Gastrocnemius medialis (tissue), 4 donors: ENCODE measurements around the gene LRP1. TPM values are rescaled to one million over a fixed set of nuclear protein-coding genes. Genes with fewer than 3 reads are reported as not detected.

Experiments used
- ATAC-seq, 2 donors: fragments of 150-250 bp; one replicate each; pipeline ENCODE4 v1.9.1; 2016
- DNase-seq, 2 donors: peaks; one replicate each; pipeline ENCODE4 v3.0.0-alpha.2; 2019
- H3K27ac ChIP-seq, 4 donors: fragments of 200-600 bp; sonication (generic); 1 replicate in 1 of 4; 2 replicates in 3 of 4; pipeline ENCODE4 v1.5.1; 2016 to 2018; ENCODE audit warnings: mild to moderate bottlenecking in 2 of 4, moderate library complexity in 1 of 4
- H3K27me3 ChIP-seq, 3 donors: fragments of 200-600 bp; sonication (generic) in 2 of 3; 1 replicate in 1 of 3; 2 replicates in 2 of 3; pipeline versions ENCODE4 v1.5.1 to v1.6.0; 2016 to 2019; ENCODE audit warnings: mild to moderate bottlenecking in 1 of 3, moderate library complexity in 1 of 3
- H3K36me3 ChIP-seq, 2 donors: fragments of 200-600 bp; sonication (generic) in 1 of 2; one replicate each; pipeline ENCODE4 v1.5.1; 2017 to 2018
- H3K4me1 ChIP-seq, 2 donors: fragments of 200-600 bp; sonication (generic) in 1 of 2; one replicate each; pipeline ENCODE4 v1.5.1; 2016 to 2017; ENCODE audit warnings: mild to moderate bottlenecking in 2 of 2
- H3K4me3 ChIP-seq, 4 donors: fragments of 200-600 bp; sonication (generic) in 3 of 4; 1 replicate in 1 of 4; 2 replicates in 3 of 4; pipeline ENCODE4 v1.5.1; 2016 to 2019; ENCODE audit warnings: mild to moderate bottlenecking in 2 of 4
- H3K9me3 ChIP-seq, 3 donors: fragments of 200-600 bp; sonication (generic) in 2 of 3; 1 replicate in 1 of 3; 2 replicates in 2 of 3; pipeline ENCODE4 v1.5.1; 2016 to 2019
- CTCF ChIP-seq, 5 experiments: fragments of 450-650 bp in 3 of 5; fragments of 200-600 bp in 2 of 5; sonication (generic) in 2 of 5; IDR thresholded peaks in 4 of 5; conservative IDR thresholded peaks in 1 of 5; 1 replicate in 4 of 5; 2 replicates in 1 of 5; pipeline ENCODE4 v1.5.1; 2016 to 2019; ENCODE audit warnings: antibody characterized with exemption in 5 of 5, mild to moderate bottlenecking in 3 of 5, moderate library complexity in 3 of 5
- POLR2A ChIP-seq, 2 donors: fragments of 450-650 bp; IDR thresholded peaks; one replicate each; pipeline ENCODE4 v1.6.1; 2017; ENCODE audit warnings: antibody characterized with exemption in 2 of 2, mild to moderate bottlenecking in 2 of 2, moderate library complexity in 2 of 2
- in situ Hi-C, 4 donors: fragments of 200-750 bp; cut with MboI; loops; one replicate each; pipeline versions ENCODE4 v1.15.0 to v1.8.0; 2017; ENCODE audit warnings: low sequenced_read_pairs in 4 of 4
- intact Hi-C: fragments of 100-400 bp; cut with DNase I; formaldehyde crosslinking; loops from one replicate; pipeline ENCODE4 v1.15.1; 2023; ENCODE audit warnings: low total_unique reads
- total RNA-seq, 4 donors: library from RNA; depleted of rRNA; stranded (reverse); fragments of >200 nt; gene quantifications; one replicate each; pipeline versions ENCODE4 v1.1.0 to v1.2.3, GENCODE V29; 2016

Gene LRP1
- total RNA-seq, 4 donors from 2014 or later = 26.1 to 53.5 (median 49.8) TPM

DNA sequence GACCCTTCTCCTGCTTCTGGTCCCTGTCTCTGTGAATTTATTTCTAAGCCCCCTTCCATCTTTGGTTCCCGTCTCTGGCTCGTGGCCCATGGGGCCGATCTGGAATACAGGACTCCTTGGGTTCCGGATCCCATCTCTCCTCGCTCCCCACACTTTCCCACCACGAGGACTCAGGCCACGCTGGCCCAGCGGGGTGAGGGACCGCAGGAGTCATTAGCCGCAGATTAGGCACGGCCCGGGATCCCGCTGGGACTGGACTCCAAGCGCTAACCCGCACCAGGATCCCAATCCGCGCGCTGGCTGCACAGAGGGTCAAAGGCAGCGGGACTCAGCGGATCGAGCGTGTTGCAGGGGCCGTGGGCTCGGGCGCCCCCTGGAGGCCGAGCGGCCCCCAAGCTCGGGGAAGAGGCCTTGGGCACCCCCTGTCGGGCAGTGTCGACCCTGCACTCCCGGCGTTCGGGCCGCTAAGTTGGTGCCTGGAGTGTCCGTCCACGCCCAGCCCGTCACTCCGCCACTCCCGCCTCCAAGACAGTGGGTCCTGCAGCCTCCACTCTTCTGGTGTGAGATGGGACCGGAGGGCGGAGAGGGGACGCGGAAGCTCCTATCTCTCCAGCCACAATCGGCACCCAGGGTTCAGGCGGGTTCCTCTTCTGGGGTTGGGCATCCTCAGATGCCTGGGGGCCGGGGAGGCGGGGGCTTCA, 110.7 kb downstream of the LRP1 start:
- peaks cover 19 to 21% (median 21%) of the 10 kb centered on the region in 3 donors for H3K27me3 ChIP-seq
- in situ Hi-C loops = no loop called here

GRCh38 chr12:57239587-57240065, 111.3 kb downstream of the LRP1 start:
- H3K27ac ChIP-seq = peak overlapping the region; percentile 57 to 82 (median 58)
- peaks cover 19 to 21% (median 21%) of the 10 kb centered on the region in 3 donors for H3K27me3 ChIP-seq
- TF ChIP-seq CTCF (IDR thresholded peaks at IDR 0.05 in 4 of 5, conservative IDR thresholded peaks at IDR 0.05 in 1 of 5) = no peak
- TF ChIP-seq POLR2A (IDR thresholded peaks at IDR 0.05) = no peak
- ATAC-seq (peak in 1 of 2 donors; percentile 5), DNase-seq (no peak)
- peaks cover 0 to 10% of the 10 kb centered on the region in 2 donors for H3K36me3 ChIP-seq
- in situ Hi-C loops (loop anchor here in 1 of 4 donors (10.0 kb wide), 1 partner anchor 195 kb away; the partner anchor contains the start of genes INHBC and R3HDM2), intact Hi-C loops (loop anchor here (1.0 to 2.0 kb wide), 2 partner anchors 23 to 25 kb away; no protein-coding TSS in a partner anchor)
- peaks cover 42 to 54% of the 10 kb centered on the region in 2 donors for H3K4me1 ChIP-seq
- H3K4me3 ChIP-seq = peak overlapping the region; percentile 57 to 76 (median 62)
- no peaks in the 10 kb centered on the region for H3K9me3 ChIP-seq

More for the DNA sequence above, 110.7 kb downstream of the LRP1 start:
- intact Hi-C loops = loop anchor here (1.0 kb wide), 1 partner anchor 25 kb away; no protein-coding TSS in a partner anchor
- Histone ChIP-seq H3K27ac (peak overlapping the region in 3 of 4 donors; percentile 57 to 82 (median 58)), H3K4me1 (peaks cover 36 to 54% of the 10 kb centered on the region in 2 donors), H3K4me3 (peak overlapping the region; percentile 47 to 69 (median 60)), H3K9me3 (no peaks in the 10 kb centered on the region), H3K36me3 (peaks cover 0 to 5% of the 10 kb centered on the region in 2 donors)
- ATAC-seq (peak; percentile 55), DNase-seq (peak; percentile 67 to 80)
- TF ChIP-seq CTCF (IDR thresholded peaks at IDR 0.05 in 4 of 5, conservative IDR thresholded peaks at IDR 0.05 in 1 of 5) (peak; percentile 100), POLR2A (IDR thresholded peaks at IDR 0.05) (no peak)

- peaks cover 0 to 16% of the 10 kb centered on the region in 2 donors for H3K36me3 ChIP-seq
- ATAC-seq (peak; percentile 4 to 5), DNase-seq (peak in 1 of 2 donors; percentile 54)
- H3K27me3 ChIP-seq = peaks cover 19 to 21% (median 21%) of the 10 kb centered on the region in 3 donors
- H3K27ac ChIP-seq = peak overlapping the region; percentile 57 to 82 (median 58)
- no peaks in the 10 kb centered on the region for H3K9me3 ChIP-seq
- peak overlapping the region; percentile 57 to 76 (median 62) for H3K4me3 ChIP-seq
- in situ Hi-C loops = loop anchor here in 1 of 4 donors (10.0 kb wide), 1 partner anchor 195 kb away; the partner anchor contains the start of genes INHBC and R3HDM2
- peaks cover 46 to 61% of the 10 kb centered on the region in 2 donors for H3K4me1 ChIP-seq
- intact Hi-C loops = loop anchor here (2.0 kb wide), 1 partner anchor 23 kb away; no protein-coding TSS in a partner anchor
- TF ChIP-seq POLR2A (IDR thresholded peaks at IDR 0.05) (no peak), CTCF (IDR thresholded peaks at IDR 0.05 in 4 of 5, conservative IDR thresholded peaks at IDR 0.05 in 1 of 5) (peak in 3 of 5 experiments; percentile 6 to 10 (median 8))
Observed at GRCh38 chr12:57240066-57240921, 112.0 kb downstream of the LRP1 start.

GRCh38 chr12:57240926-57241401, 112.7 kb downstream of the LRP1 start:
- peak in 1 of 2 donors; percentile 51 for DNase-seq
- Histone ChIP-seq H3K9me3 (no peaks in the 10 kb centered on the region), H3K4me3 (peak overlapping the region; percentile 57 to 76 (median 62)), H3K27ac (peak overlapping the region; percentile 14 to 82 (median 32)), H3K36me3 (peaks cover 0 to 16% of the 10 kb centered on the region in 2 donors), H3K27me3 (peaks cover 16 to 21% (median 19%) of the 10 kb centered on the region in 3 donors), H3K4me1 (peaks cover 46 to 64% of the 10 kb centered on the region in 2 donors)
- intact Hi-C loops = loop anchor here (2.0 kb wide), 1 partner anchor 22 kb away; no protein-coding TSS in a partner anchor
- peak in 1 of 2 donors; percentile 13 for ATAC-seq
- TF ChIP-seq CTCF (IDR thresholded peaks at IDR 0.05 in 4 of 5, conservative IDR thresholded peaks at IDR 0.05 in 1 of 5) (peak in 1 of 5 experiments; percentile 14), POLR2A (IDR thresholded peaks at IDR 0.05) (no peak)
- in situ Hi-C loops = loop anchor here in 1 of 4 donors (10.0 kb wide), 1 partner anchor 194 kb away; the partner anchor contains the start of genes INHBC and R3HDM2
